Sigmoid colon (tissue), 4 donors: ENCODE results near the gene SNTB2.

Source experiments
- EP300 ChIP-seq, 4 donors: sonication (generic); formaldehyde crosslinking; IDR thresholded peaks; one replicate each; pipeline ENCODE4 v1.6.1; 2017; ENCODE audit warnings: antibody characterized with exemption in 4 of 4
- POLR2A ChIP-seq, 2 donors: fragments of 450-650 bp; IDR thresholded peaks; one replicate each; pipeline ENCODE4 v1.6.1; 2016; ENCODE audit warnings: antibody characterized with exemption in 2 of 2, mild to moderate bottlenecking in 2 of 2, moderate library complexity in 2 of 2
- TF ChIP-seq, protein P1 (sequence below), 4 experiments: fragments of 450-650 bp in 3 of 4; fragments of 200-600 bp in 1 of 4; IDR thresholded peaks; one replicate each; pipeline ENCODE4 v1.5.1; 2016 to 2019; ENCODE audit warnings: antibody characterized with exemption in 4 of 4, mild to moderate bottlenecking in 3 of 4, moderate library complexity in 2 of 4

GRCh38 chr16:69313469-69313868, 126.5 kb downstream of the SNTB2 start:
- TF ChIP-seq, protein P1, sequence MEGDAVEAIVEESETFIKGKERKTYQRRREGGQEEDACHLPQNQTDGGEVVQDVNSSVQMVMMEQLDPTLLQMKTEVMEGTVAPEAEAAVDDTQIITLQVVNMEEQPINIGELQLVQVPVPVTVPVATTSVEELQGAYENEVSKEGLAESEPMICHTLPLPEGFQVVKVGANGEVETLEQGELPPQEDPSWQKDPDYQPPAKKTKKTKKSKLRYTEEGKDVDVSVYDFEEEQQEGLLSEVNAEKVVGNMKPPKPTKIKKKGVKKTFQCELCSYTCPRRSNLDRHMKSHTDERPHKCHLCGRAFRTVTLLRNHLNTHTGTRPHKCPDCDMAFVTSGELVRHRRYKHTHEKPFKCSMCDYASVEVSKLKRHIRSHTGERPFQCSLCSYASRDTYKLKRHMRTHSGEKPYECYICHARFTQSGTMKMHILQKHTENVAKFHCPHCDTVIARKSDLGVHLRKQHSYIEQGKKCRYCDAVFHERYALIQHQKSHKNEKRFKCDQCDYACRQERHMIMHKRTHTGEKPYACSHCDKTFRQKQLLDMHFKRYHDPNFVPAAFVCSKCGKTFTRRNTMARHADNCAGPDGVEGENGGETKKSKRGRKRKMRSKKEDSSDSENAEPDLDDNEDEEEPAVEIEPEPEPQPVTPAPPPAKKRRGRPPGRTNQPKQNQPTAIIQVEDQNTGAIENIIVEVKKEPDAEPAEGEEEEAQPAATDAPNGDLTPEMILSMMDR (IDR thresholded peaks at IDR 0.05) = no peak
- TF ChIP-seq POLR2A (IDR thresholded peaks at IDR 0.05) = no peak
- no peak for TF ChIP-seq EP300 (IDR thresholded peaks at IDR 0.05)
